Measurements from ENCODE around the gene CRLF2.
"Not testable (repeated sequence)": the region's sequence is repeated elsewhere in the genome, so short reads cannot be mapped to it uniquely, and the experiment has no call there.

CRLF2 gene

GRCh38 chrX:1212532-1212931 is at the start of gene CRLF2:
TSS of gene CRLF2 (minus strand) at chrX:1212649. CDS start at chrX:1212634, 15 bp downstream.
- no peak for DNase-seq

DNA sequence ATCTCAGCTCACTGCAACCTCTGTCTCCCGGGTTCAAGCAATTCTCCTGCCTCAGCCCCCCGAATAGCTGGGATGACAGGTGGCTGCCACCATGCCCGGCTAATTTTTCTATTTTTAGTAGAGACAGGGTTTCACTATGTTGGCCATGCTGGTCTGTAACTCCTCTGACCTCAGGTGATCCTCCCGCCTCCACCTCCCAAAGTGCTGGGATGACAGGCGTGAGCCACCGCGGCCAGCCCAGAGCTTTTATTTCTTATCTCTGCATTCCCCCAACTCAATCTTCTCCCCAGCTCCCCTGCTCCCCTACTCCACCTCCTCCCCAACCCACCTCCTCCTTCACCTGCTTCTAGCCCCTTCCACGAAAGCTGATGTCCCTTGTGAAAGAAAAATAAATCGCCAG is 49.3 kb upstream of the CRLF2 start:
- not testable (repeated sequence) for DNase-seq

GRCh38 chrX:1261285-1261684 is 48.8 kb upstream of the CRLF2 start:
- no peak for DNase-seq

DNA sequence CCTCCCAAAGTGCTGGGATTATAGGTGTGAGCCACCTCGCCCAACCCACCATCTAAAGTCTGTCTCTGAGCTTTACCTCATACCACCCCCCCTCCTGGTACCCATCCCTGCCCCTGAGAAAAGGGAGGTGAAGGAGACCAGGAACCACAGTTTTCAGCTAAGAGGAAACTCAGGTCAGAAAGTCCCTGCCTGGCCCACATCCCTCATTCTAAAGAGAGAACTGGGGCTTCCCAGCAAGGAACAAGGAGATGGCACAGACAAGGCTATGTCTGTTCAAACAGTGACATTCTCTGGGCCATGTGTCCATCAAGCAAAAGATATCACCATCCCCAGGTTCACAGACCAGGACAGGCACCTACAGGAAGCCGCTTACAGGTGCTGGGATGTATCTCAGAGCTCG is 40.4 kb upstream of the CRLF2 start:
- DNase-seq, result no peak

DNA sequence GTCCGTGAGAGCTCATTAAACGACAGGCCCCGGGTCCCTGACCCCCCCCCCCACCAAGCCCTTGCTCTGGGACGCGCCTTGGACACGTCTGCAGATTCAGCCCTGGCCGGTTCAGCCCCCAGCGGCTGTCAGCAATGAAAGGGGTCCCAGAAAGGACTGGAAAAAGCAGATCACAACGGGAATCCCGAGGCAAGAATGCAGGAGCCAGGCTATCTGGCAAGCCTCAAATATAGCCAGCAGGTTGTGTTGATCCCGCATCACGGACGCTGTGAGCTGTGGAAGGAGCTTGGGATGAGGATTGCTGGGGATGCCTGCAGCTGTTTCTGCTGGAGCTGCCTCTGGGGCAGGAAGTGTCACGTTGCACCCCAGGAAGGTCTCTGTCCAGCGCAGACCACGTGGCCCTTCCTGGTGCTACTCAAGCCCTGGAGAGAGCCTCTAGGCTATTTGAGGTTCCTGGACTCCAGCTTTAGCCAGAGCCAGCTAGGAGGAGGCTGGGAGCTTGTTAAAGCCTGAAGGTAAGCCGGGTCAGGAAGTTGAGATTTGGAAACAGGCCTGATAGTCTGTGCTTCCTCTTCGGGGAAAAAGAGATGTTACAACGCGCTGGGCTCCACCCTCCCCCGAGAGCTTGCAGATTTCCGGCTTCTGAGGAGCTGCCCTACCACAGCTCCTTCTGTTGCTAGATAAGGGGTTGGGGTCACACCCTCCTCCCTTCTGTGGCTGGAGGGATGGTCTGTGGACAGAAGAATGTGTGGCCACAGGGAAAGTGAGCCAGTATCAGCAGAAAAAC is 36.8 kb upstream of the CRLF2 start:
- peak; percentile 38 to 58 for DNase-seq

DNA sequence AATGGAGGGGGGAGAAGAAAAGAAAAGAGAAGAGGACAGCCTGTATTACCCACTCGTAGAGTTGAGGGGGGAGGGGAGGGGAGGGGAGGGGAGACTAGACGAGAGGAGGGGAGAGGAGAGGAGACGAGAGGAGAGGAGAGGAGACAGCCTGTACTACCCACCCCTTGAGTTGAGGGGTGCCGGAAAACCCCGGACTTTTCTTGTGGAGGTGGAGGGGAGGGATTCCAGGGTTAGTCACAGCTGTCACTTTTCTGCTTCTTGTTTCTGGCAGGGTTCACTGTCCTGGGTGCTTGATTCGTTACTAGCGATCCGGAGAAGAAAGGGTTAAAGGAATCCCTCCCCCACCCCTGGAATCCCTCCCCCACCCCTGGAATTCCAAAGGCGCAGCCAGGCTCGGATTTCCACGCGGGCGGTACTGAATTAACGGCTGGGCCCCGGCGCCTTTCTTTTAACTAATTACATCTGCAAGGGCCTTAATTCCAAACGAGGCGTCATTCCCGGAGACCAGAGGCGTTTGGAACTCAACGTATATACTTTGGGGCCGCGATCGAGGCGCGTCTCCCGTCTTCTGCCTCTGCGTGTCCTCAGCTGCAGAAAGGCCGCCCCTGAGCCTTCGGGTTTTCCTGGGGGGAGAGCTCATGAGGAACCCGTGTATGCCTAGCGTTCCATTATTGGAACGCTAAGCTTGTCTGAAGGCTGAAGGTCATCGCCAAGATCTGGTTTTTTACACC is 36.0 kb upstream of the CRLF2 start:
- DNase-seq, result peak in 1 of 2 experiments; percentile 55

- peak; percentile 69 to 80 for DNase-seq
Measured at GRCh38 chrX:1246816-1247215, 34.4 kb upstream of the CRLF2 start.

GRCh38 chrX:1244164-1245076 is 32.0 kb upstream of the CRLF2 start:
- DNase-seq, result no peak

DNA sequence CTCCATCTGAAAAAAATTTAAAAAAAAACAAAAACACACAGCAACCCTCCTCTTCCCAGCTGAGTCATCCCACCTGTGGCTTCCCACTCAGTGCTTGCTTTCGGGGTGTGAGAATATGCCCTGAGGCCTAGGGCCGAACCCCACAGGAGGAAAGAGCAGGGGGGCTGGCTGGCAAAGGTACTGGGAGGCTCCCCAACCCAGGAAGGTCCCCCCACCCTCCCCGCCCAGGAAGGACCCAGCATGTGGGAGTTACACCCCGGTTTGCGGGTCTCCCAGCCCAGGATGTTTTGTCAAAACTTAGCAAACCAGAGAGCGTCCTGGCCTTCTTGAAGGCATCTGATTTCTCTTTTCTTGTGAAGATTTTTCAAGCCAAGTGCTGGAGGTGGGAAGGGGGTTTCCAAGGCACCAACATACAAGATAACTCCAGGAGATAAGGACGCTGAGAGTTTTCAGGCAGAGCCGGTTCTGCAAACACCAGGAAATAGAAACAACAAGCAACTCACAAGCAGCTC is 30.5 kb upstream of the CRLF2 start:
- DNase-seq, result peak in 1 of 2 experiments; percentile 56

- DNase-seq, result not testable (repeated sequence)
Measured at GRCh38 chrX:1240551-1240950, 28.1 kb upstream of the CRLF2 start.

DNA sequence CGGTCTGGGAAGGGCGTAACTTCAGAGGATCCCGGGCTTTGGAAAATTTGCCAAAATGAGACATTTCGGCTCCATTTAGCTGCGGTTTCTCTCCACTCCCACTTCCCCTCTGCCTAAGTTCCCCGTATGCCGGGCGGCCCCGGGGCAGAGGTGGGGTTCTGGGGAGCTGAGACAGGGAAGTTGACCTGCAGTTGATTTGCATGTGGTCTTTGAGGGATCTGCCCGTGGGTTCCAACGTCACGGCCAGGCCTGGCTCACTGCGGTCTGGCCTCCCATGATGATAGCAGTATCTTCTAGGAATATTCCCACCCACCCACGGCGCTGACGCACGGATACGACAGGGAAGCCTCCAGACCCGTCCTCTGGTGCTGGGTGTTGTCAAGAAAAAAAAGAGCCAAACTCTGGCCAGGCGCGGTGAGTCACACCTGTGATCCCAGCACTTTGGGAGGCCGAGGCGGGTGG is 27.3 kb upstream of the CRLF2 start:
- no peak for DNase-seq

- DNase-seq, result peak in 1 of 2 experiments; percentile 11
Measured at GRCh38 chrX:1231850-1232465, 19.5 kb upstream of the CRLF2 start.

- not testable (repeated sequence) for DNase-seq
Measured at GRCh38 chrX:1228101-1228500, 15.7 kb upstream of the CRLF2 start.

DNA sequence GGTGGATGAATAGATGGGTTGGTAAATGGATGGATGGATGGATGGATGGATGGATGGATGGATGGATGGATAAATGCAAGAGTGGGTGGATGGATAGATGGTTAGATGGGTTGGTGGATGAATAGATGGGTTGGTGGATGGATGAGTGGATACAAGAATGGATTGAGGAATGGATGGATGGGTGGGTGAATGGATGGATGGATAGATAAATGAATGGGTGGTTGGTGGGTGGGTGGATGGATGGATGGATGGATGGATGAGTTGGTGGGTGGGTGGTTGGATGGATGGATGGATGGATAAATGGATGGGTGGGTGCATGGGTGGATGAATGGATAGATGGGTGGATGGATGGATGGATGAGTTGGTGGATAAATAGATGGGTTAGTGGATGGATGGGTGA is 13.8 kb upstream of the CRLF2 start:
- no peak for DNase-seq

- DNase-seq, result no peak
Measured at GRCh38 chrX:1224954-1225353, 12.5 kb upstream of the CRLF2 start.

DNA sequence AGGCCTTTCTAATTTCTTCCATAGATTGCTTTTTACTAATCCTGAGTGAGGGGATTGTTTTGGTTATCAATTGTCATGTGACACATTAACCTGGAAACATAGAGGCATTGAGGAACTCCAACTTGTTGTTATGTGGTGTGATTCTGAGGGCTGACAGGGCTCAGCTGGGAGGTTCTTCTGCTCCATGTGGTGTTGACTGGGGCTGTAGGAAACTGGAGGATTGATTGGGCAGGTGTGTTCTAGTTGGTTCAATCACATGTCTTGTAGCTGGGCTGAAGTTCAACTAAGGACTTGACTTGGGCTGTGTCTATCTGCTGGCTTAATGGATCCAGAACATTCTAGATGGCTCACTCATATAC is 10.8 kb upstream of the CRLF2 start:
- DNase-seq, result no peak

DNA sequence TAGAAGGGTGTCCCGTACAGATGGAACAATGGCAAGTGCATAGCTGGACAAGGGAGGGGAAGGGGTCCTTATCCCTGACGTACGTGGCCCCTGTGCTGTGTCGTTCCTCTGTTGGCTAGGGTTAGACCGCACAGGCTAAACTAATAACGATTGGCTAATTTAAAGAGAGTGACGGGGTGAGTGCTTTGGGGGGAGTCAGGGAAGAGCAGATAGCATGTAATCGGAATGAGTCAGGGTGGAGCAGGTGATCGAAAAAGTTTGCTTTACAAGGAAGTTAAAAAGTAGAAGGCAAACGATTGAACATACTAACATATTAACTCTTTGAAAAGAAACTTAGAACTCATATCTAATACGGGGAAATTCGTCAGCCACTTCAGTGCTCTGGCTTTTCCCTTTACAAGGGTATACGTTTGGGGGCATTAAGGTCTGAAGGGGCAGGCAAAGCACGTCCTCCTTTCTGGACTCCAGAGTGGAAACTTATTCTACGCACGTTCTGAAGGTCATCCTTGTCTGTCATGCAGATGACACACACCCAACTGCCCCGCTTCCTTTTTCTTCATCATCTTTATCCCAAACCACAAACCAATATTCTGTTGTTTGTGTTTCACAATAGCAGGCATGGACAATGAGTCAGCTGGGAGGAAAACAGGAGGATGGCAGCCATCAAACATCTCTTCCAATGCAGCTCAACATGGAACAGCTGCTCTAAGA is 10.2 kb upstream of the CRLF2 start:
- DNase-seq, result no peak

GRCh38 chrX:1221296-1221845 is 8.9 kb upstream of the CRLF2 start:
- DNase-seq, result no peak

GRCh38 chrX:1218286-1218685 is 5.8 kb upstream of the CRLF2 start:
- DNase-seq, result no peak

DNA sequence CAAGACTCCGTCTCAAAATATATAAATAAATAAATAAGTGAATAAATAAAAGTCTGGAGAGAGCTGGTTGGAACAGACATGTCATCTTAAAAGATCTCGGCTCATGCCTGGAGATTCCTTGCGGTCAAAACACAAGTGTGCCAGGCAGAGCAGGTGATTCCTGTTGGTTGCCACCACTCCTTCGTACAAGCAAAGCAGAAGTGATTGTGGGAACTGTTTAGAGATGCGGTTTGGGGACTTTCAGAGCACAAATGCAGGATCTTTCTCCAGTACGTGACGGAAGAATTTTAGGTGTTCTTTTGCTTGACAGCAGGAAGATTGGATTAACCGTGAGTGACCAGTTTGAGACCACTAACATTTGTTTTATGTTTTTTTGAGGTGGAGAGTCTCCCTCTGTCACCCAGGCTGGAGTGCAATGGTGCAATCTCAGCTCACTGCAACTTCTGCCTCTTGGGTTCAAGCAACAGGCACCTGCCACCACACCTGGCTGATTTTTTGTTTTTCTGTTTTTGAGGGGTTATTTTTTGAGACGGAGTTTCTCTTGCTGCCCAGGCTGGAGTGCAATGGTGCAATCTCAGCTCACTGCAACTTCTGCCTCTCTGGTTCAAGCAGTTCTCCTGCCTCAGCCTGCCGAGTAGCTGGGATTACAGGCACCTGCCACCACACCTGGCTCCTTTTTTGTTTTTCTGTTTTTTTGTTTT is 2.8 kb upstream of the CRLF2 start:
- DNase-seq, result no peak

DNA sequence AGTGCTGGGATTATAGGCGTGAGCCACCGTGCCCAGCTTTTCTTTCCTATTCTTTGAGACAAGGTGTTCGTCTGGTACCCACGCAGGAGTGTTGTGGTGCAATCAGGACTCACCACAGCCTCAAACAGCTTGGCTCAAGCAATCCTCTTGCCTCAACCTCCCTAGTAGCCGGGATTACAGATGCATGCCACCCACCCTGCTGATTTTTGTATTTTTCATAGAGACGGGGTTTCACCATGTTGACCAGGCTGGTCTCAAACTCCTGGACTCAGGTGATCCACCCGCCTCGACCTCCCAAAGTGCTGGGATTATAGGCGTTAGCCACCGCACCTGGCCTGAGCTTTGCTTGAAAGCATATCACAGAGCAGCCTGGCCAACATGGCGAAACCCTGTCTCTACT is 1.5 kb upstream of the CRLF2 start:
- DNase-seq, result no peak
